HG03342 (cell line): Measurements from ENCODE around the gene AVL9.
"Not testable (repeated sequence)": the region's sequence is repeated elsewhere in the genome, so short reads cannot be mapped to it uniquely, and the experiment has no call there.

Source experiments
- ATAC-seq: cut with Tn5 transposase; IDR thresholded peaks from one replicate; pipeline ENCODE4 v1.9.1; 2021; ENCODE audit warnings: mild to moderate bottlenecking, moderate library complexity; ENCODE audit not compliant: unreplicated experiment

The AVL9 gene

DNA sequence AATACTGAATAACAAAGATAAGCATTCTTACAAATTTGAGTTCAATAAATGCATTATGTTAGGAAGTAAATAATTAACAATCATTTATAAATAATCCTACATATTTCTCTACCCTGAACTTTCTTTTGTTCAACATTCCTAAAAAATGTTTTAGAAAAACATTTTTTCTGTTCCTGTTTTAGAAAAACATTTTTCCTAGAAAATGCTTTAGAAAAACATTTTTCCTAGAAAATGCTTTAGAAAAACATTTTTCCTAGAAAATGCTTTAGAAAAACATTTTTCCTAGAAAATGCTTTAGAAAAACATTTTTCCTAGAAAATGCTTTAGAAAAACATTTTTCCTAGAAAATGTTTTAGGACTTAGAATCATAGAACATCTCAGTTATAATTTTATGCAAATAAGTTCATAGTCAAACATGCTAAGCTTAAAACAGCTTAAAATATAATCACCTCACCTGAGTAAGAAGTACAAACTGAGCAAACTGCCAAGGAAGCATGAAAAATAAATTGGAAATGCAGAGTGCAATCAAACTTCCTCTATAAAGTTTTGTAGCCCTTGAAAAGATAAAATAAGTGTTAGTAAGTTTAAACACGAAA is 139.6 kb downstream of the AVL9 start:
- not testable (repeated sequence) for ATAC-seq

- not testable (repeated sequence) for ATAC-seq
Observed at GRCh38 chr7:32636725-32637462, 141.6 kb downstream of the AVL9 start.

DNA sequence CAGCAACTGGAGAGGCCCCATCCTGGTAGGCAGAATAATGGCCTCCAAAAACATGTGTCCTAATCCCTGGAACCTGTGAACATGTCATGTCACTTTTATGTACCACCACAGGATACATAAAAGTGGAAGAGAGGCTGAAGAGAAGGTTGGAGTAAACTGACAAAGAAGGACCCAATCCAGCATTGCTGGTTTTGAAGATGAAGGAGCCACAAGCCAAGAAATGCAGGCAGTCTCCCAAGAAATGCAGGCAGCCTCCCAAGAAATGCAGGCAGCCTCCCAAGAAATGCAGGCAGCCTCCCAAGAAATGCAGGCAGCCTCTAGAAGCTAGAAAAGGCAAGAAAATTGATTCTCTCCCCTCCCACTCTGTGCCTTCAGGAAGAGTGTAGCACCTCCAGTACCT is 142.3 kb downstream of the AVL9 start:
- ATAC-seq, result not testable (repeated sequence)
